Stimulated activated CD4-positive, alpha-beta T cell treated with anti-CD3 and anti-CD28 coated beads, TNF-alpha, amount 100 ng/mL, for 1 hour (primary cell): ENCODE results near the gene PLK4.

Experiments used
- DNase-seq, 3 donors: peaks; one replicate each; pipeline ENCODE4 v3.0.0-alpha.2; 2020; ENCODE audit warnings: low read depth in 3 of 3, low spot score in 1 of 3

PLK4 gene

GRCh38 chr4:127880763-127881562 is at the start of gene PLK4:
Gene PLK4, plus strand, starts transcription at chr4:127880893. Its CDS starts 242 bp downstream, at chr4:127881135.
- DNase-seq = peak; percentile 81 to 88 (median 87)

GRCh38 chr4:127832585-127832984 is 48.1 kb upstream of the PLK4 start:
- no peak for DNase-seq

GRCh38 chr4:127843704-127844600 is 36.7 kb upstream of the PLK4 start:
- DNase-seq = no peak

GRCh38 chr4:127844601-127845116 is 36.0 kb upstream of the PLK4 start:
- DNase-seq = no peak

GRCh38 chr4:127846061-127846460 is 34.6 kb upstream of the PLK4 start:
- no peak for DNase-seq

GRCh38 chr4:127846765-127847164 is 33.9 kb upstream of the PLK4 start:
- no peak for DNase-seq

- DNase-seq = no peak
Observed at GRCh38 chr4:127849505-127850234, 31.0 kb upstream of the PLK4 start.

GRCh38 chr4:127852661-127853060 is 28.0 kb upstream of the PLK4 start:
- DNase-seq = no peak

- DNase-seq = no peak
Observed at GRCh38 chr4:127856196-127856812, 24.4 kb upstream of the PLK4 start.

GRCh38 chr4:127856813-127857447 is 23.8 kb upstream of the PLK4 start:
- no peak for DNase-seq

- DNase-seq = no peak
Observed at GRCh38 chr4:127857641-127858040, 23.1 kb upstream of the PLK4 start.

- no peak for DNase-seq
Observed at GRCh38 chr4:127868196-127868595, 12.5 kb upstream of the PLK4 start.

- no peak for DNase-seq
Observed at GRCh38 chr4:127870281-127870680, 10.4 kb upstream of the PLK4 start.

GRCh38 chr4:127870688-127871087 is 10.0 kb upstream of the PLK4 start:
- DNase-seq = no peak

GRCh38 chr4:127875791-127876190 is 4.9 kb upstream of the PLK4 start:
- no peak for DNase-seq

- no peak for DNase-seq
Observed at GRCh38 chr4:127881563-127881864, 821 bp downstream of the PLK4 start.

GRCh38 chr4:127888559-127888958 is 7.9 kb downstream of the PLK4 start:
- DNase-seq = no peak

GRCh38 chr4:127889903-127890302 is 9.2 kb downstream of the PLK4 start:
- DNase-seq = no peak

- DNase-seq = no peak
Observed at GRCh38 chr4:127896069-127896468, 15.4 kb downstream of the PLK4 start.

- DNase-seq = no peak
Observed at GRCh38 chr4:127896528-127896927, 15.8 kb downstream of the PLK4 start.
